GM12878 (cell line): ENCODE measurements around the gene GAGE12H. TPM values are rescaled to one million over a fixed set of nuclear protein-coding genes. Genes with fewer than 3 reads are reported as not detected.

ENCODE experiments used
- polyA plus RNA-seq, 11 experiments: library from polyadenylated mRNA; depleted of rRNA in 4 of 11; unstranded in 6 of 11; stranded (reverse) in 5 of 11; fragments of >200 nt; fragmentation: Nextera tagmentation in 4 of 11; fragmentation: Illumina TruSeq in 1 of 11; extraction: Ambion mirVana in 4 of 11; extraction: Trizol in 1 of 11; gene quantifications; 1 replicate in 1 of 11; 2 replicates in 10 of 11; pipeline versions ENCODE4 v1.2.1 to v1.2.3, GENCODE V29; 2011 to 2016; ENCODE audit warnings: inconsistent platforms in 2 of 11, missing spikeins in 2 of 11, low read depth in 1 of 11
- small RNA-seq: library from RNA; depleted of rRNA; stranded (forward); fragments of <200 nt; gene quantifications from one replicate; pipeline ENCODE3, GENCODE V24; 2014
- total RNA-seq, 4 experiments: library from RNA; depleted of rRNA in 3 of 4; stranded (reverse); fragments of >200 nt in 3 of 4; fragmentation: Illumina TruSeq in 1 of 4; extraction: Trizol in 1 of 4; gene quantifications; 2 replicates each; pipeline versions ENCODE4 v1.2.1 to v1.2.3, GENCODE V29; 2013 to 2021

Gene GAGE12H
- total and polyA plus RNA-seq, 10 of the 15 experiments (the other 5 are each of a cell fraction or from before 2014, with no cell fraction given), result not detected

Small RNAs within 50 kb of the gene (small RNA-seq; reads per million reads assigned to genes)
- not detected for gene GAGE12B

Other genes starting within 250 kb of the GAGE12H start
Only the 7 nearest of the 10 such genes appear.
- gene GAGE12C, start 47.8 kb upstream of the GAGE12H start, total RNA-seq (2014; rRNA removed), result not detected in 2 replicates
- gene GAGE12C, start 47.8 kb upstream of the GAGE12H start, total RNA-seq (2014; rRNA removed; fragmentation: Illumina TruSeq; extraction: Trizol), result not detected in 2 replicates
- gene GAGE12C, start 47.8 kb upstream of the GAGE12H start, total RNA-seq (2021), result not detected in 2 replicates
- gene GAGE12C, start 47.8 kb upstream of the GAGE12H start, polyA plus RNA-seq (2011; rRNA removed), result not detected in 2 replicates
- gene GAGE12C, start 47.8 kb upstream of the GAGE12H start, polyA plus RNA-seq (2014; fragmentation: Illumina TruSeq; extraction: Trizol), result not detected in 2 replicates
- gene GAGE12C, start 47.8 kb upstream of the GAGE12H start, polyA plus RNA-seq (2014; fragmentation: Nextera tagmentation; extraction: Ambion mirVana), result not detected
- gene GAGE12C, start 47.8 kb upstream of the GAGE12H start, polyA plus RNA-seq (2014; rRNA removed), result not detected in 2 replicates
- gene GAGE12C, start 47.8 kb upstream of the GAGE12H start, polyA plus RNA-seq (2016; fragmentation: Nextera tagmentation; extraction: Ambion mirVana), result not detected
- gene GAGE12D, start 38.2 kb upstream of the GAGE12H start, total RNA-seq (2014; rRNA removed), result not detected in 2 replicates
- gene GAGE12D, start 38.2 kb upstream of the GAGE12H start, total RNA-seq (2014; rRNA removed; fragmentation: Illumina TruSeq; extraction: Trizol), result not detected in 2 replicates
- gene GAGE12D, start 38.2 kb upstream of the GAGE12H start, total RNA-seq (2021), result not detected in 2 replicates
- not detected in 2 replicates for gene GAGE12D, start 38.2 kb upstream of the GAGE12H start, polyA plus RNA-seq (2011; rRNA removed)
- not detected in 2 replicates for gene GAGE12D, start 38.2 kb upstream of the GAGE12H start, polyA plus RNA-seq (2014; fragmentation: Illumina TruSeq; extraction: Trizol)
- not detected for gene GAGE12D, start 38.2 kb upstream of the GAGE12H start, polyA plus RNA-seq (2014; fragmentation: Nextera tagmentation; extraction: Ambion mirVana)
- not detected in 2 replicates for gene GAGE12D, start 38.2 kb upstream of the GAGE12H start, polyA plus RNA-seq (2014; rRNA removed)
- gene GAGE12D, start 38.2 kb upstream of the GAGE12H start, polyA plus RNA-seq (2016; fragmentation: Nextera tagmentation; extraction: Ambion mirVana), result not detected
- gene GAGE12E, start 28.7 kb upstream of the GAGE12H start, total RNA-seq (2014; rRNA removed), result not detected in 2 replicates
- gene GAGE12E, start 28.7 kb upstream of the GAGE12H start, total RNA-seq (2014; rRNA removed; fragmentation: Illumina TruSeq; extraction: Trizol), result not detected in 2 replicates
- not detected in 2 replicates for gene GAGE12E, start 28.7 kb upstream of the GAGE12H start, total RNA-seq (2021)
- not detected in 2 replicates for gene GAGE12E, start 28.7 kb upstream of the GAGE12H start, polyA plus RNA-seq (2011; rRNA removed)
- gene GAGE12E, start 28.7 kb upstream of the GAGE12H start, polyA plus RNA-seq (2014; fragmentation: Illumina TruSeq; extraction: Trizol), result not detected in 2 replicates
- not detected for gene GAGE12E, start 28.7 kb upstream of the GAGE12H start, polyA plus RNA-seq (2014; fragmentation: Nextera tagmentation; extraction: Ambion mirVana)
- not detected in 2 replicates for gene GAGE12E, start 28.7 kb upstream of the GAGE12H start, polyA plus RNA-seq (2014; rRNA removed)
- not detected for gene GAGE12E, start 28.7 kb upstream of the GAGE12H start, polyA plus RNA-seq (2016; fragmentation: Nextera tagmentation; extraction: Ambion mirVana)
- gene GAGE12F, start 19.1 kb upstream of the GAGE12H start, total RNA-seq (2014; rRNA removed), result not detected in 2 replicates
- gene GAGE12F, start 19.1 kb upstream of the GAGE12H start, total RNA-seq (2014; rRNA removed; fragmentation: Illumina TruSeq; extraction: Trizol), result not detected in 2 replicates
- gene GAGE12F, start 19.1 kb upstream of the GAGE12H start, total RNA-seq (2021), result 0.72 TPM in 1 of 2 replicates, not detected in the other
- not detected in 2 replicates for gene GAGE12F, start 19.1 kb upstream of the GAGE12H start, polyA plus RNA-seq (2011; rRNA removed)
- not detected in 2 replicates for gene GAGE12F, start 19.1 kb upstream of the GAGE12H start, polyA plus RNA-seq (2014; fragmentation: Illumina TruSeq; extraction: Trizol)
- gene GAGE12F, start 19.1 kb upstream of the GAGE12H start, polyA plus RNA-seq (2014; fragmentation: Nextera tagmentation; extraction: Ambion mirVana), result not detected
- gene GAGE12F, start 19.1 kb upstream of the GAGE12H start, polyA plus RNA-seq (2014; rRNA removed), result not detected in 2 replicates
- not detected for gene GAGE12F, start 19.1 kb upstream of the GAGE12H start, polyA plus RNA-seq (2016; fragmentation: Nextera tagmentation; extraction: Ambion mirVana)
- not detected in 2 replicates for gene GAGE12G, start 9.5 kb upstream of the GAGE12H start, total RNA-seq (2014; rRNA removed)
- gene GAGE12G, start 9.5 kb upstream of the GAGE12H start, total RNA-seq (2014; rRNA removed; fragmentation: Illumina TruSeq; extraction: Trizol), result not detected in 2 replicates
- gene GAGE12G, start 9.5 kb upstream of the GAGE12H start, total RNA-seq (2021), result not detected in 2 replicates
- gene GAGE12G, start 9.5 kb upstream of the GAGE12H start, polyA plus RNA-seq (2011; rRNA removed), result not detected in 2 replicates
- gene GAGE12G, start 9.5 kb upstream of the GAGE12H start, polyA plus RNA-seq (2014; fragmentation: Illumina TruSeq; extraction: Trizol), result not detected in 2 replicates
- gene GAGE12G, start 9.5 kb upstream of the GAGE12H start, polyA plus RNA-seq (2014; fragmentation: Nextera tagmentation; extraction: Ambion mirVana), result not detected
- not detected in 2 replicates for gene GAGE12G, start 9.5 kb upstream of the GAGE12H start, polyA plus RNA-seq (2014; rRNA removed)
- gene GAGE12G, start 9.5 kb upstream of the GAGE12H start, polyA plus RNA-seq (2016; fragmentation: Nextera tagmentation; extraction: Ambion mirVana), result not detected
- not detected in 2 replicates for gene GAGE2A, start 9.5 kb downstream of the GAGE12H start, total RNA-seq (2014; rRNA removed)
- gene GAGE2A, start 9.5 kb downstream of the GAGE12H start, total RNA-seq (2014; rRNA removed; fragmentation: Illumina TruSeq; extraction: Trizol), result not detected in 2 replicates
- 0.45 and 0.56 TPM in 2 replicates for gene GAGE2A, start 9.5 kb downstream of the GAGE12H start, total RNA-seq (2021)
- gene GAGE2A, start 9.5 kb downstream of the GAGE12H start, polyA plus RNA-seq (2011; rRNA removed), result not detected in 2 replicates
- not detected in 2 replicates for gene GAGE2A, start 9.5 kb downstream of the GAGE12H start, polyA plus RNA-seq (2014; fragmentation: Illumina TruSeq; extraction: Trizol)
- gene GAGE2A, start 9.5 kb downstream of the GAGE12H start, polyA plus RNA-seq (2014; fragmentation: Nextera tagmentation; extraction: Ambion mirVana), result not detected
- not detected in 2 replicates for gene GAGE2A, start 9.5 kb downstream of the GAGE12H start, polyA plus RNA-seq (2014; rRNA removed)
- gene GAGE2A, start 9.5 kb downstream of the GAGE12H start, polyA plus RNA-seq (2016; fragmentation: Nextera tagmentation; extraction: Ambion mirVana), result not detected
- gene GAGE1, start 19.1 kb downstream of the GAGE12H start, total RNA-seq (2014; rRNA removed), result not detected in 2 replicates
- gene GAGE1, start 19.1 kb downstream of the GAGE12H start, total RNA-seq (2014; rRNA removed; fragmentation: Illumina TruSeq; extraction: Trizol), result not detected in 2 replicates
- not detected in 2 replicates for gene GAGE1, start 19.1 kb downstream of the GAGE12H start, total RNA-seq (2021)
- 0.19 TPM in 1 of 2 replicates, not detected in the other for gene GAGE1, start 19.1 kb downstream of the GAGE12H start, polyA plus RNA-seq (2011; rRNA removed)
- gene GAGE1, start 19.1 kb downstream of the GAGE12H start, polyA plus RNA-seq (2014; fragmentation: Illumina TruSeq; extraction: Trizol), result not detected in 2 replicates
- under 1 TPM in 1 of 2 experiments, not detected in 1; 0.16 TPM for gene GAGE1, start 19.1 kb downstream of the GAGE12H start, polyA plus RNA-seq (2014; fragmentation: Nextera tagmentation; extraction: Ambion mirVana)
- not detected in 2 replicates for gene GAGE1, start 19.1 kb downstream of the GAGE12H start, polyA plus RNA-seq (2014; rRNA removed)
- gene GAGE1, start 19.1 kb downstream of the GAGE12H start, polyA plus RNA-seq (2016; fragmentation: Nextera tagmentation; extraction: Ambion mirVana), result under 1 TPM in 1 of 2 experiments, not detected in 1; 0.05 TPM